Stimulated activated CD8-positive, alpha-beta memory T cell treated with anti-CD3 and anti-CD28 coated beads, Interleukin-7, amount 100 ng/mL, for 4 hours (primary cell): ENCODE results near the gene PTBP1.
"Not testable (repeated sequence)": the region's sequence is repeated elsewhere in the genome, so short reads cannot be mapped to it uniquely, and the experiment has no call there.

Experiments
- DNase-seq, 2 donors: peaks; one replicate each; pipeline ENCODE4 v3.0.0-alpha.2; 2020; ENCODE audit warnings: low read depth in 2 of 2

PTBP1 gene

GRCh38 chr19:827710-828321 lies 30.6 kb downstream of the PTBP1 start, which contains the start of gene AZU1:
TSS of gene AZU1 (plus strand) at chr19:827837. CDS start at chr19:827847, 10 bp downstream.
- DNase-seq, result no peak

- no peak for DNase-seq
These were observed 32.0 kb downstream of the PTBP1 start for GRCh38 chr19:829129-829758.

- no peak for DNase-seq
These were observed 34.4 kb downstream of the PTBP1 start for GRCh38 chr19:831407-832369.

GRCh38 chr19:834216-834615 lies 37.0 kb downstream of the PTBP1 start:
- no peak for DNase-seq

- no peak for DNase-seq
These were observed 38.1 kb downstream of the PTBP1 start for GRCh38 chr19:835210-835810.

GRCh38 chr19:840519-841206 lies 43.4 kb downstream of the PTBP1 start, which contains the start of gene PRTN3:
TSS of gene PRTN3 (plus strand) at chr19:840999. CDS start at chr19:841009, 10 bp downstream.
- DNase-seq, result no peak

- DNase-seq, result not testable (repeated sequence)
These were observed 45.5 kb downstream of the PTBP1 start for GRCh38 chr19:842802-843179.

- DNase-seq, result no peak
These were observed 46.1 kb downstream of the PTBP1 start for GRCh38 chr19:843180-843835.

GRCh38 chr19:843836-844545 lies 46.7 kb downstream of the PTBP1 start:
- no peak for DNase-seq

GRCh38 chr19:844546-844971 lies 47.3 kb downstream of the PTBP1 start:
- no peak for DNase-seq

- no peak for DNase-seq
These were observed 48.7 kb downstream of the PTBP1 start for GRCh38 chr19:845707-846521.

- no peak for DNase-seq
These were observed 51.2 kb downstream of the PTBP1 start for GRCh38 chr19:848386-848921.

GRCh38 chr19:849195-849594 lies 51.9 kb downstream of the PTBP1 start:
- DNase-seq, result not testable (repeated sequence)

- no peak for DNase-seq
These were observed 53.1 kb downstream of the PTBP1 start for GRCh38 chr19:850221-850978.

GRCh38 chr19:850979-851335 lies 53.7 kb downstream of the PTBP1 start:
- DNase-seq, result no peak

- DNase-seq, result no peak
These were observed 55.1 kb downstream of the PTBP1 start, which contains the start of gene ELANE for GRCh38 chr19:852136-853013. TSS of gene ELANE (plus strand) at chr19:852303. CDS start at chr19:852329, 26 bp downstream.

- no peak for DNase-seq
These were observed 55.8 kb downstream of the PTBP1 start for GRCh38 chr19:853014-853585.
